GM13977 (cell line): Measurements from ENCODE around the gene RANBP1.
A peak's percentile ranks its signal among the peaks of the same experiment; 100 is the strongest.

Source experiments
- DNase-seq: peaks from one replicate; pipeline ENCODE4 v3.0.0; 2012; ENCODE audit warnings: low spot score
- in situ Hi-C: fragments of 300-500 bp; cut with MboI; formaldehyde crosslinking; loops from one replicate; pipeline ENCODE4 v1.12.0; 2022; ENCODE audit warnings: low sequenced_read_pairs, low pct_unique_long_range_greater_than_20kb, mixed read lengths, inconsistent platforms; ENCODE audit not compliant: unreplicated experiment
- TF ChIP-seq, protein P1 (sequence below): IDR thresholded peaks from 2 replicates; pipeline ENCODE4 v1.5.1; 2012; ENCODE audit warnings: mild to moderate bottlenecking, control low read depth; ENCODE audit not compliant: insufficient read depth; ENCODE audit errors: extremely low read depth, missing control alignments

RANBP1 gene

DNA sequence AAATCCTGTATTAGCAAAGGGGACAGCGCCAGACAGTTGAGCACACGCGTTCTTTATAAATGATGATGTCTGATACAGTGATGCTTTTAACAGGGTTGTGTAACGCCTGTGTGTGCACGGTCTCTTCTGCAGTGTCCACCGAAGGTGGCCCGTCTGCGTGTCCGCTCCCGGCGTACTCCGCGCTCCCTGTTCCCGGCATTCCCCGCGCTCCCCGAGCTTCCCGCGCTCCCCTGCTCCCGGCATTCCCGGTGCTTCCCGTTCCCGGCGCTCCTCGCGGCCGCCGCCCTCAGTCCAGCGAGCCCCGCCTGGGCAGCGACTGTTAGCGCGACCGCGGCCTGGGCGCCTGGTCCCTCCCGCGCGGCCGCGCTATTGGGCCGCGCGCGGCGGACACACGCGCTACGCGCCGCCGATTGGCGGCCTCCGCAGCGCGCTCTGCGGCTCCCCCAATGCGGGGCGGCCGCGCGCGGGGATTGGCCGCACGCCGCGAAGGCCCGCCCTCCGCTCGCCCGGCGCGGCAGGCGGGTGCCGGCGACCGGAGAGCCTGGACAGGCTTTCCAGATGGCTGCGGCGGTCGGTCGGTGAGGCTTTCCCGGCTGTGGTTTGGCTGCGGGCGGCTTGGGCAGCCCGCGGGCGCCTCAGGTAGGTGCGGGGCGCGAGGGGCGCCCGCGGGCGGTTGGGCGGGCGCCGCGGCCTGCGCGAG, 36.0 kb upstream of the RANBP1 start, which contains the start of gene DGCR8:
Gene DGCR8, plus strand, starts transcription at position 497 of the 700 bp plus-strand sequence. CDS start 5,723 bp downstream, outside the sequence.
- DNase-seq = peak; percentile 98
- in situ Hi-C loops = no loop called here
- TF ChIP-seq, protein P1, sequence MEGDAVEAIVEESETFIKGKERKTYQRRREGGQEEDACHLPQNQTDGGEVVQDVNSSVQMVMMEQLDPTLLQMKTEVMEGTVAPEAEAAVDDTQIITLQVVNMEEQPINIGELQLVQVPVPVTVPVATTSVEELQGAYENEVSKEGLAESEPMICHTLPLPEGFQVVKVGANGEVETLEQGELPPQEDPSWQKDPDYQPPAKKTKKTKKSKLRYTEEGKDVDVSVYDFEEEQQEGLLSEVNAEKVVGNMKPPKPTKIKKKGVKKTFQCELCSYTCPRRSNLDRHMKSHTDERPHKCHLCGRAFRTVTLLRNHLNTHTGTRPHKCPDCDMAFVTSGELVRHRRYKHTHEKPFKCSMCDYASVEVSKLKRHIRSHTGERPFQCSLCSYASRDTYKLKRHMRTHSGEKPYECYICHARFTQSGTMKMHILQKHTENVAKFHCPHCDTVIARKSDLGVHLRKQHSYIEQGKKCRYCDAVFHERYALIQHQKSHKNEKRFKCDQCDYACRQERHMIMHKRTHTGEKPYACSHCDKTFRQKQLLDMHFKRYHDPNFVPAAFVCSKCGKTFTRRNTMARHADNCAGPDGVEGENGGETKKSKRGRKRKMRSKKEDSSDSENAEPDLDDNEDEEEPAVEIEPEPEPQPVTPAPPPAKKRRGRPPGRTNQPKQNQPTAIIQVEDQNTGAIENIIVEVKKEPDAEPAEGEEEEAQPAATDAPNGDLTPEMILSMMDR = no peak

DNA sequence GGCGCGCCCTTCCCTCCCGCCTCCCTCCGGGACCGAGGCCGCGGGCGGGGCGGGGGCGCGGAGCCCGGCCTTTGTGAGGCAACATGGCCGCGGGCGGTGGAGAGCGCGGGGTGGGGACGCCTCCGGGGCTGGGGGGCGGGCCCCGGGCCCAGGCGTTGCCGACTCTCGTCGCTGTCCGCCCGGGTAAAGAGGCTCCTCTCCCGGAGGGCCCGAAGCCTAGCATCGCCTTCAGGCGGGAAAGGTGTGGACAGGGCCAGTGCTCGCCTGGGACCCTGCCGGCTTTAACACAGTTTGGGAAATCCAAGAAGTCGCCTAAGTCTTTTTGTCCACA, 35.5 kb upstream of the RANBP1 start:
- in situ Hi-C loops = no loop called here
- TF ChIP-seq, protein P1 = no peak
- DNase-seq = peak; percentile 91

DNA sequence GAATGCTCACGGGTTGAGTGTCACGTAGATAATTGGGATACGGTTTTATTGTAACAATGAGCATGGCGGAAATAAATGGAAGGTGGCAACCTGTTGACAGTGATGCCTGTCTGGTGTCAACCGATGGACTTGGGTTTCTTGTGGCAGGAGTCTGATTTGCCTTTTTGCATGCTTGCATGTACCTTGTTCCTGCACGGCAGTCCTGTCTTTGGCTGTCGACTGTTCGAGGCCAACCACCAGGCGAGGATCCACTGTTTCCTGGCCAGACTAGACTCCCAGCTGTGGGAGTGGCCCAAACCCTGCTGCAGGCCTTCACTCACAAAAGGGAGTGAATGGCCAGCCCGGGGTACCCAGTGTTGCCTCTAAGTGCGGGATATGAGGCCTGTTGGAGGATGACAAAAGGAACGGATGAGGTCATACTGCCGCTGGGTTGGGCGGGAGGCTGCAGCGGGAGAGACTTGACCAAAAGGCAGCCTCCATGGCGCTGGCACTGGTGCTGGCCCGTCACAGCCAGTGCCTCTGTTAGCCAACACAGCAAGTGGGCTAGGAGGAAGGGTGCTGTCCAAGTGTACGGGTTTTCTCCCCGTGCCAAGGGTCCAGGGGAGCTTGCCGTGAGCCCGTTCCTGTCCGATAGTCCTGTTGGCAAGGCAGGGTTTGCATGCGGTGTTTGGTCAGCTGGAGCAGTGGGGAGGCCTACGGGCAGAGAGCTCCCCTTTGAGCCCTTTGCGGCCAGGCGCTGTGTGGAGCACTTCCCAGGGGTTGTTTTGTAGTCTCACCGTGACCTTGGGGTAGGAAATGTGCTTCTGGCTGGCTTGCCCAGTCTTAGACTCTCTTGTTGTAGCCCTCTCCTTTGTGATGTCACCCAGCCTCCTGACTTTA, 34.9 kb upstream of the RANBP1 start:
- peak; percentile 40 for DNase-seq
- in situ Hi-C loops = no loop called here
- TF ChIP-seq, protein P1 = no peak

DNA sequence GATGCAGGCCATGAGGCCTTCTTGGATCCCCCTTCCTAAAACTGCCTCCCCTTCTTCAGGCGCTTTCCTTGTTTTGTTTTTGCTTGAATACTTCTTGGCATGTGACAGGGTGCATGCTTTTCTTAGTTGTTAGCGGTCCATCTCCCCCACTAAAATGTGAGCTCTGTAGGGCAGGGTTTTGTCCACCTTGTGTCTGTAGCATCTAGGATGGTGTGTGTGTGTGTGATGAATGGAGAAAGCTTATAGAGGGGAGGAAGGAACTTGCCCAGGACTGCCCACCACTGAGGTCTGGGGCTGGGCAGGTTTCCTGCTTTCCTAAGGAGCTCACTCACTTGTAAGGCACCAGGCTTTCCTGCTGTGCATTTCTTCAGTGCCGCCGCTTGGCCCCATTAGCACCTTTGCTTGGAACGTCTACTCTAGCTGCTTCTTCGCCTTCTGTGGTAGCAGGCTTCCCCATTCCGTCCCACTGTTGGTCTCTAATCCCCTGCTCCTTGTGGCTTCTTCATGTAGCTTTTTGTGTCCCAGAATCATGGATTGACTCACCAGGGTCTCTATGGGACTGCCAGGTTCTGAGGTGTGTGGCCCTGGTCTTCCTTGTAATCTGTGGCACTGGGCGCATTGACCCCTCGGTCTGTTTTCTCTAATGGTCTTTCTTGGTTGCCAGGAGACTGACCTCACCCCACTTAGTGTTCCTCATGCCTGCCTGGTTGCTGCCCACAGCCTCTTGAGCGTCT, 32.6 kb upstream of the RANBP1 start:
- no peak for DNase-seq
- in situ Hi-C loops = no loop called here
- TF ChIP-seq, protein P1 = no peak

DNA sequence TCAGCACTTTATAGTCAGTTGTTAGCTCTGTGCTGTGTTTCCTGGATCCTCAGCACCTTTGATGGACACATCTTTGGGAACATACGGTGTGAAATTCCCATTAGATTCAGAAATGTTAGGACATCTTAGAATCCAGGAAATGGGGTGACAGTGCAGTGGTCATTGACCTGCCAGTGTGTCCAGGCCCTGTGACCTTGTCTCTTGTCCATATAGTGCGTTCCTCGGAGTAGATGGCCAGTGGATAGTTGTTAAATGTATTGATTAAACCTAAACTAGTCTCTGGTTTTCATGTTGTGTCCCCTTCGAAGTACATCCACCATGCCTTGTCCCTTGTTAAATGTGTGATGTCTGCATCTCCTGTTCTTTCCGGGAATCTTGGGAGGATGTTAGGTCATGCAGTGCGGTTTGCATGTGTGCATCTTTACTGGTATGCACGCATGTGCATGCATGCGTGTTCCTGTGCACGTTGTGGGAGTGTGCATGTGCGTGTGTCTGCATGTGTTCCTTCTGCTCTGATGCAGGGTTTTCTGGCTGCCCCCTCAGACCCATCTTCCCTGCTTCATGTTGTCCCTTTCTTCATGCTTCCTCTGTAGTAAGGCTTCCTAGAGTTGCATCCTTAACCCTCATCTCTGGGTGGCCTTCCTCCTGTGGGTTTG, 31.9 kb upstream of the RANBP1 start:
- DNase-seq = no peak
- TF ChIP-seq, protein P1 = no peak
- in situ Hi-C loops = no loop called here
